Measurements from ENCODE around the gene ASTN2. TPM values are rescaled to one million over a fixed set of nuclear protein-coding genes. Genes with fewer than 3 reads are reported as not detected.

The ASTN2 gene
- total and polyA plus RNA-seq, 3 donors from 2014 or later, result 55.7 to 157 (median 117) TPM

GRCh38 chr9:116467740-116468351 is 947.0 kb downstream of the ASTN2 start:
- no peaks in the 10 kb centered on the region for H3K9me3 ChIP-seq
- peaks cover 17% of the 10 kb centered on the region for H3K4me1 ChIP-seq
- intact Hi-C loops (cut with DNase I; ENCODE audit: low total_unique reads), result no loop called here
- no peaks in the 10 kb centered on the region for H3K27me3 ChIP-seq
- H3K27ac ChIP-seq, result peak overlapping the region in 1 of 2 donors; percentile 42
- no peaks in the 10 kb centered on the region for H3K36me3 ChIP-seq (ENCODE audit: low read depth, missing control alignments)
- DNase-seq, result no peak
- H3K4me3 ChIP-seq, result no peak overlapping the region
- WGBS, 2 donors, result 66 to 77% methylated on average over 3 of the region's 3 CpGs
- TF ChIP-seq POLR2A (IDR thresholded peaks at IDR 0.05) (no peak), CTCF (IDR thresholded peaks at IDR 0.05) (no peak)

DNA sequence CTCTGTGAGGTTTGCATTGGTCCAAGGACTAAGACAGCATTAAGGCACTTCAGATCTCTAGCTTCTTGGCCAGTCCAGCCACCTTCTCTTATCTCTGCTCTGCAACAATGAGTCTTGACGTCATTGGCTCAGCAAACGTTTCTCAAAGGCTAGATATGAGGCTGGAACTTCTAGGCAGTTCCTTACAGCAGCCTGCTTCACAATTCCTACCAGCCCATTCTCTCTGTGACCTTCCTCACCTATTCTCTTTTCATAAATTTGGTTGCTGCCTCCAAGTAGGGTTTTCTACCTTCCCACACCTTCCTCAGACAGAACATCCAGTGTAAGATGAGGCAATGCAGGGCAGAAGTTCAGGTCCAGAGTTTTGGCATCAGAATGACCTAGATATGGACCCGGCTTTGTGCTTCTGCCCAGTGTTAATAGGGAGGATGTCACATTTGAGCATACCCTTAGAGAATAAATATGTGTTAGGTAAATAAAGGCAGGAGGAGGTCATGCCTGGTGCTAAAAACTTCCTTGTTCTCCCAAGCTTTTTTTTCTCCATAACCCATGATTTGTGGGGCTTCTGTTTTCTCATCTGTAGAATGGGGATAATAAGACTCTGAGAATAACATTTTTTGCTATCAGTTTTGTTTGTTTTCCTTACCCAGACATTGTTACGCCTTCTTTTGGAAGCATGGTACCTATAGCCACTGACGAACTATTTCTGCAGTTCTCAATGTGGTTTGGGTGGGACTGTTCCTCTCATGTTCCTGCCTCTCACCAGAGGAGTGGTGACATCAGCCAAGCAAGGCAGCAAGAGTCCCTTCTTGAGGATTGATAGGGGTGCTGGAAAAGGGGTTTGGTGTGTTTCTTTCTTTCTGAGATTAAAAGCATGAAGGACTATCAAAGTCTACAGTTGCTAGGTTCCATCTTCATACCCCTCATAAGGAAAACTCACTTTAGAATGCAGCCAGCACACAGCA is 948.3 kb downstream of the ASTN2 start:
- no peak overlapping the region for H3K4me3 ChIP-seq
- no peaks in the 10 kb centered on the region for H3K36me3 ChIP-seq (ENCODE audit: low read depth, missing control alignments)
- H3K9me3 ChIP-seq, result no peaks in the 10 kb centered on the region
- DNase-seq, result peak; percentile 83
- intact Hi-C loops (cut with DNase I; ENCODE audit: low total_unique reads), result no loop called here
- peaks cover 13% of the 10 kb centered on the region for H3K4me1 ChIP-seq
- H3K27me3 ChIP-seq, result no peaks in the 10 kb centered on the region
- no peak for TF ChIP-seq CTCF (IDR thresholded peaks at IDR 0.05)
- no peak for TF ChIP-seq POLR2A (IDR thresholded peaks at IDR 0.05)
- WGBS, 2 donors, result 50 to 60% methylated on average over 5 of the region's 5 CpGs
- H3K27ac ChIP-seq, result peak overlapping the region; percentile 42 to 79

DNA sequence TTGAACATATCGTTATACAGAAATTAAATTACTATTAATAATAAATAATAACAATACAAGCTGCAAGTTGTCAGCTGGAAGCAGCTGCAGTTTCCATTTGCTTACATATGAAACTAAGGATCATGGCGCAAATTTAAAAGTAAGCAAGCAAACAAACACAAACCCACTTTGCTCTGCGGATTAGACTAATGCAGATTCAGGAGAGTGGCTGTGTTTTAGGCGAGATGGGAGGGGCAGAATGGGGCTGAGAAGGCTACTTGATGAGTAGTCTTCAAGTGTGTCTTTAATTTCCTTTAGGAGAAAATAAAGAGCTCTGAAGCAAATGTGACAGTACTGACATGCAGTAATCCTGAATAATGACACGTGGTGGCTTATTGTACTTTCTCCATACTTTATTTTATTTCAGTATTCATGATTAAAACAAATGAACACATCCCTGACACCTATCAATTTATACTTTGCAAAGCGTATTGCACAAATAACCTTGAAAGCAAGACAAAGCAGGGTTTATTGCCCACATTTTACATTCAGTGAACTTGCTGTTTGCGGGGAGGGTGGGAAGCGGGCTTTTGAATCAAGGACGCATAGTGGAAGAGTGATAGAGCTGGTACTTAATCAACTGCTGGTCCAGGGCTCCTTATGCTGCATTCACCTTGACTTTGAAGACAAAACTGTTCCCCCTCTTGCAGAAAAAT is 949.1 kb downstream of the ASTN2 start:
- DNase-seq, result no peak
- Histone ChIP-seq H3K4me3 (no peak overlapping the region), H3K27ac (peak overlapping the region; percentile 42 to 57), H3K36me3 (ENCODE audit: low read depth, missing control alignments) (no peaks in the 10 kb centered on the region), H3K4me1 (peaks cover 5% of the 10 kb centered on the region), H3K27me3 (no peaks in the 10 kb centered on the region), H3K9me3 (no peaks in the 10 kb centered on the region)
- TF ChIP-seq CTCF (IDR thresholded peaks at IDR 0.05) (no peak), POLR2A (IDR thresholded peaks at IDR 0.05) (no peak)
- 71 to 74% methylated on average over 9 of the region's 9 CpGs for WGBS, 2 donors
- intact Hi-C loops (cut with DNase I; ENCODE audit: low total_unique reads), result no loop called here

- H3K4me1 ChIP-seq, result no peaks in the 10 kb centered on the region
- H3K36me3 ChIP-seq (ENCODE audit: low read depth, missing control alignments), result no peaks in the 10 kb centered on the region
- TF ChIP-seq CTCF (IDR thresholded peaks at IDR 0.05) (no peak), POLR2A (IDR thresholded peaks at IDR 0.05) (no peak)
- intact Hi-C loops (cut with DNase I; ENCODE audit: low total_unique reads), result no loop called here
- peak; percentile 84 for DNase-seq
- H3K27ac ChIP-seq, result peak overlapping the region; percentile 39 to 53
- 67 to 72% methylated on average over 11 to 12 of the region's 12 CpGs for WGBS, 2 donors
- no peak overlapping the region for H3K4me3 ChIP-seq
- H3K27me3 ChIP-seq, result no peaks in the 10 kb centered on the region
- H3K9me3 ChIP-seq, result no peaks in the 10 kb centered on the region
These were observed 949.8 kb downstream of the ASTN2 start for GRCh38 chr9:116464987-116465571.

Data from testis (tissue), 3 donors.